Ecto neural progenitor cell (in vitro differentiated cells): ENCODE measurements around the gene SMC4.

Source experiments
- DNase-seq: peaks from one replicate; pipeline ENCODE4 v3.0.0-alpha.2; 2018; ENCODE audit warnings: low spot score

SMC4 gene

DNA sequence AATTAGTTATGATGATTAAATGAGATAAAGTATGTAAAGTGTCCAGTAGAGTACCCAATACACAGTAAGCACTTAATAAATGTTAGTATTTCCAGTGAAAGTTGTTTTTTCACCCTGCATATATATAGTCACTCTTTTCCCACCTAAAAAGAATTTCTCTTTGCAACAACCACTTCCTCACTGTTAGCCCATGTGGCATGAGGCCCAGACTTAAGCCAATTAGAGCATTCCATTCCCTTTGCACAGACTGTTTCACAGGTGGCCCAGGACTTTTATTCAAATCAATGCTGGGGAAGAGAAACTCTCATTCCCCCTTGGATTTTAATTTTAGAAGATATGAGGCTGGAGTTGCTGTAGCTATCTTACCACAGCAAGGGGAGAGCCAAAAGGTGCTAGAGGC is 4.2 kb upstream of the SMC4 start:
- DNase-seq = no peak

DNA sequence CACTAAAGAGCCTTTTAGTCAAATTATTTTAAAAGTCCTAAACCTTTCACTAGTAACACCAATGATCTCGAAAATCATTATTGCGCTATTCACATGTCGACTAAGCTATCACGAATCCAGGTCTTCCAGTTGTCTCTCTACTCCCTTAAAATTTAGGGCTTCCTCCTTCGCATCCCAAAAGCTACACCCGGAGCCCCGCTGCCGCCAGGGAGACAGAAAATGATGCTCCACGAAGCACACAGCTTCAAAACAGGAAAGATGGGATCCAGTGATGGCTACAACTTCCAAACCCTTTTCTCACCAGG is 678 bp upstream of the SMC4 start:
- no peak for DNase-seq

DNA sequence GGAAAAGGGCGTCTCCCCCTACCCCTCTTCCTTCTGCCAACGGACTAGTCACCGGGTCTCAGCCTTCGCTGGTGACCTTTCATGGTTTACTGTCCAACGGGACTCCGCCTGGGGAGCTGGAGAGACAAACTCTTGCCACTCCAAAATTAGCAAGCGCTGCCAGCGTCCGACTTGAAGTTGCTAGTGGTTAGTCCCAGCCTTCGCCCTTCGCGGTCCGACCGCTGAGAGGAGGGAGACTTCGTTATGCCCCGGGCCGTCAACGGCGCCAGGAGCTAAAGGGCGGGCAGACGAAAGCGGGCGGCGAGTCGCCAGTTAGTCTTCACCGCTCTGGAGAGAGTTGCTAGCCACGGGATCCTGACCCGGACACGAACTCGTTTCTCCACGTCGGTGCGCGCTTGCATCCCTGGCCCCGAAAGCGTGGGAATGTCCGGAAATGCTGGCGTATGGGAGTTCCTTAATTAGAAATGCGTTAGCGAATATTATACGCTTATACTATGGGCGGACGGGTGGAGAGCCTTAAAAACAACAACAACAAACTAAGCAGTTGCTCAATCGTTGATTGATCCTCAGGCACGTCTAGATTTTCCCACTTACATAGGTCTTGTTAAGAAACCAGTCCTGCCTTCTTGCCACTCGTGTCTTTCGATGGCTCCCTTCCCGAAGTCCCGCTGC is 716 bp downstream of the SMC4 start:
- DNase-seq = peak; percentile 61

DNA sequence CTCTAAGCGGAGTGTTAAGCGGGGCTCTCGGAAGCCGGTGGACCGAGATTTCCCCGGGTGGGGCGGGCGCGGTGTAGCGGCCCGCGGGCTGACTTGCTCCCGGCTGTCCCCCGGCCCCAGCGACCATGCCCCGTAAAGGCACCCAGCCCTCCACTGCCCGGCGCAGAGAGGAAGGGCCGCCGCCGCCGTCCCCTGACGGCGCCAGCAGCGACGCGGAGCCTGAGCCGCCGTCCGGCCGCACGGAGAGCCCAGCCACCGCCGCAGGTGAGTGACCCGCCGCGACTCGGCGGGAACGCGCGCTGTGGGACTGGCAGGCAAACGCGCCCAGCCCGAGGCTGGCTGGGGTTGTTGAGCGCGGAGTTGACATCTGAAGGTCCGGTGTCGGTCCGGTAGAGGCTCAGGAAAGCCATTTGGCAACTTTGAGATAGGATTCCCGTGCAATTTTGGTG is 1.3 kb downstream of the SMC4 start:
- peak; percentile 57 for DNase-seq

DNA sequence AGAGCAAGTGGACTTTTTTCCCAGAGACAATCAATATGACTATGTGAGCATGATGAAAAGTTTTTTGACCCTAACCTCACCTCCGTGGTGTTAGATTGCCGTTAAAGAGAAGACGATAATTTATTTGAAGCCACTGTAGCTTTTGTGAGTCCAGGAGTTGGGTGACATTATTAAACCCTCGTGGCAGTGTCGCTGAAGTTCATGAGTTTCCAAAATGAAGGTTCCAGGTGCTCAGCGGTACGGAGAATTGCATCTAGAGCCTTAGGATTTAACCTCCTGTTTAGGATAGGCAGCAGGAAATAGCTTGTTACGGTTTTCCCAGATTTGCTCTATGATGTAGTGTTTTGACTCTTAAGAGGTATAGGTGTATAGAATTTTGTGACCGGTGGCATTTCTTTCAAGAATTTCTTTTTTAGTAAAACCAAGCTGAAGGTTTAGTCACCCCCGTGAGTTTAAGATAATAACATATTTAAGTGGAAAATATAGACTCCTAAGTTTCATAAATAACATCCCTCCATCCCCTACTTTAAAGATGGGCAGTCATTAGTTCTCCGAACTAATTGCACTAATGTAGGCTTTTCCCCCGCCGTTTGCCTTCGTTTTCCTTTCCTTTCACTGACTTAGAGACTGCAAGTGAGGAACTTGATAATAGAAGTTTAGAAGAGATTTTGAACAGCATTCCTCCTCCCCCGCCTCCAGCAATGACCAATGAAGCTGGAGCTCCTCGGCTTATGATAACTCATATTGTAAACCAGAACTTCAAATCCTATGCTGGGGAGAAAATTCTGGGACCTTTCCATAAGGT is 2.0 kb downstream of the SMC4 start:
- DNase-seq = no peak

DNA sequence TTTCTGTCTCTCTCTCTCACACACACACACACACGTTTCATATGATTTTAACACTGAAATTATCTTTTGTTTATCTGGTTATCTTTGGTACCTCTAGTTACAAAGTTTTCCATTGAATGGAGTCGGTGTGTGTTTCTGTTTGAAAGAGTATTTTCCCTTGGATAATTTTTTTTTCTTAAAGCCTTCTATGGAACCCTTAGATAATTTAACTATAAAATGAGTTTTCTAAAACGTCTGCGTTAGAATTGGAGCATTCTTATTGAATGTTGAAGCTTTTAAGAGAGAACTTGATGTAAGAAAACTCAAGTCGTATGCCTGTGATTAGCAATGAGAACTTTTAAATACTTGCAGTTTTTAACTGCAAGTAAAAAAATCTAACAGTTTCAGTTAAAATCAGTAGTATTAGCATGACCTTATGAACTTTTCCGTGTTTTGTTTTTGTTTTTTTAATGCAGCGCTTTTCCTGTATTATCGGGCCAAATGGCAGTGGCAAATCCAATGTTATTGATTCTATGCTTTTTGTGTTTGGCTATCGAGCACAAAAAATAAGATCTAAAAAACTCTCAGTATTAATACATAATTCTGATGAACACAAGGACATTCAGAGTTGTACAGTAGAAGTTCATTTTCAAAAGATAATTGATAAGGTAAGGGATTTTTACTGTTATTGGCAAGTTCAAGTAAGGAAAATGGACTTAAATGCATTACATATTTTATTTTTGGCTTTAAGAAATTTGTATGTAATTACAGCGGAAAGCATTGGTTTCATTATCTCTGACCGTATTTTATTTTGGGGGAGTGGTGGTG is 3.0 kb downstream of the SMC4 start:
- no peak for DNase-seq

DNA sequence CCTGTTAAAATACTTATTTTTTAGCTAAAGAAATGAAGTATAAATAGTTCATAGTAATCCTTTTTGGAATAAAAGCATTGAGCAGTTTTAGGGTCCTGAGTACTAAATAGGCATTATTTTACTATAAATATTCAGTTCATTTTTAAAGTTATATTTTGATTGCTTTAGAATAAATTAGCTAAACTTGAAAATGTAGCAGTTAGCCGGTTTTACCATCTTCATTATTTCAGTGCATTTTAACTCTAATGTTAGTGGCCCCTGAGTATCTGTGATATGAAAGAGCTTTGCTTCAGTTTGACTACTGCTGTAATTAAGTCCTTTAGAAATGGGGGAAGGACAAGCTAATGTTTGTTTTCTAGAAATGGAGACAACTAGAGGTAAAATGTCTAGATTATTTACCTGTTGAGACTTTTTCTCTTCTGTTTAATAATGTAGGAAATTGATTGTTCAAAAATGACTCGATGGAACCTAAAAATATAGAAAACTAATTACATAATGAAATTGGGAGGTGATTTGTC is 3.6 kb downstream of the SMC4 start:
- DNase-seq = no peak

DNA sequence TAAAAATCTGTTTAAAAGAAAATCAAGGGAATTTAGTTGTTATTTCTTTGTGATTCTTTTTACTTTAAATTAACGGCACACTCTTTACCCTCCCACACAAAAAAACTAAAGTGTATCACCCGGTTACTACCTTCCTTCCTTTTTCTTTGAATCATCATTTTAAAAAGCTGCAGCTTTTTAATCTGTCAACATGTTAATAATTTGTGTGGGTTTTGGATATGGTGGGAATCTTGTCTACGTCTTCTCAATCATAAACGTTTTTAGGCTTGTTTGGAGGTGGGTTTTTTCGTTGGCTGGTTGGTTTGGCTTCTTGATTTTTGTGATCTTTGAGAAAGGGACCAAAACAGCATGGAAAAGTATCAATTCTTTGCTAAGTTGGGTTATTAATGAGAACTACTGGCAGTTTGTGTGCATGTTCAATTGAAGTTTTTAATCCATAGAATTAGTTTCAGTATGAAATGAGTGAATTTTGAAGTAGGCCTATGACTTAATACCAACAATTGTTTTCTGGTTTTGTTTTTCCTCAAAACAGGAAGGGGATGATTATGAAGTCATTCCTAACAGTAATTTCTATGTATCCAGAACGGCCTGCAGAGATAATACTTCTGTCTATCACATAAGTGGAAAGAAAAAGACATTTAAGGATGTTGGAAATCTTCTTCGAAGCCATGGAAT is 4.5 kb downstream of the SMC4 start:
- no peak for DNase-seq

DNA sequence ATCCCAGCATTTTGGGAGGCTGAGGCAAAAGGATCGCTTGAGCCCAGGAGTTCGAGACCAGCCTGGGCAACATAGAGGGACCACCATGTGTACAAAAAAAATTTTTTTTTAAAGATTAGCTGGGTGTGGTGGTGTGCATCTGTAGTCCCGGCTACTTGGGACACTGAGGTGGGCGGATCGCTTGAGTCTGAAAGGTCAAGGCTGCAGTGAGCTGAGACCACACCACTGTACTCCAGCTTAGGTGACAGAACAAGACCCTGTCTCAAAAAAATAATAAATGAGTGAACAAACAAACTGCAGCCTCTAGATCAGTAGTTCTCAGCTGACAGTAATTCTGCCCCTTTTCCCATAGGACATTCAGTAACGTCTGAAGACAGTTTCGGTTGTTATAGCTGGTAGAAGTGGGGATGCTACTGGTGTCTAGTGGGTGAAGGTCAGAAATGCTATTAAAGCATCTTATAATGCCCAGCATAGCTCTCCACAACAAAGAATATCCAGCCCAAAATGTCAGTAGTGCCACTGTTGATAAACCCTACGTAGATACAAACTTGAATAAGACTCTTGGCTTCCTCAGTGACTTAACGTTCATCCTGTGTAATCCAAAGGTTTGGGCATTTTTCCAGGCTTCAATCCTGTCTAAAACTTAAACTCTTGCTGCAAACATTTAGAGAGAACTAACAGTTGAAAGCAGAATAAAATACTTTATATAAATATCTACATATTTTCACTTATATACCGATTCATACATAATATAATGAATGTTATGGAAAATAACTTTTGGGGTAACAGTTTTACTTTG is 10.6 kb downstream of the SMC4 start:
- no peak for DNase-seq

DNA sequence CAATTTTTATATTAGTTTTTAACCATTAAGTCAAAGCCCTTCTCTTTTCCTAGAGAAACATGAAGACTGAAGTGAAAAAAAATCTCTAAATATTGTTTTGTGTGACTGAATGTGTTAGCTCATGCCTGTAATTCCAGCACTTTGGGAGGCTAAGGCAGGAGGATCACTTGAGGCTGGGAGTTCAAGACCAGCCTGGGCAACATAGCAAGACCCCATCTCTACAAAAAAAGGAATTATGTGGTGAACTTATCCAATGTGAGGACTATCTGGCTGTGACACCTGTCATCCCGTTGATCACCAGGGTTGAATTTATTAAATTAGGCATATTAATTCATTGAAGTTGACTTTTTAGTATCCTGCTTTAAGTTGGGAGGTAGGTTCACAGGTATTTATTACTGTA is 13.0 kb downstream of the SMC4 start:
- no peak for DNase-seq

DNA sequence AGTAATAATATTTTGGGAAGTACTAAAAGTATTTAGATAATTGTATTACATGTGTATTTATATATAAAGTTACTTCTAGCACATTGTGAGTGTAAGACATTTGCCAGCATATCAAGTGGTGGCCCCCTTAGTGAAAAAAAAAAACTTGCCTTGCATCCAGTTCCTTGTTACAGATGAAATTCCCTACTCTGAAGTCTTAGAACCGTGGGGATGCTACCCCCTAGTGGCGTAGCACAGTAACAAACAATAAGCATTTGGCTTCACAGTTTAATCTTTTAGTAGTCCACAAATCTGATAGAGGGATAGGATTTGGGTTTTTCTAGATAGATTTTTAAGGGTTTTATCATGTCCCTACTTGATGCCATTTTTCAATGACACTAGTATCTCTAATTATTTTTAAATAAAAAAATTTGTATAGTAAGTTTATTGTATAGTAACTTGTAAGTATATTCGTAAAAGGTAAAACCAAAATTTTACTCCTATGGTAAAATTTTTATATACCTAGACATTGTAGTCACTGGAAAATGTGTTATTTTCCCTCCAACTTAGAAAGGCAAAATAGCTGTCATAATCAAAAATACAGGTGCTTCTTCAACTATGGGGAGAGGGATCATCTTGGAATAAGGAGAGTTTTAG is 14.3 kb downstream of the SMC4 start:
- DNase-seq = peak; percentile 66

DNA sequence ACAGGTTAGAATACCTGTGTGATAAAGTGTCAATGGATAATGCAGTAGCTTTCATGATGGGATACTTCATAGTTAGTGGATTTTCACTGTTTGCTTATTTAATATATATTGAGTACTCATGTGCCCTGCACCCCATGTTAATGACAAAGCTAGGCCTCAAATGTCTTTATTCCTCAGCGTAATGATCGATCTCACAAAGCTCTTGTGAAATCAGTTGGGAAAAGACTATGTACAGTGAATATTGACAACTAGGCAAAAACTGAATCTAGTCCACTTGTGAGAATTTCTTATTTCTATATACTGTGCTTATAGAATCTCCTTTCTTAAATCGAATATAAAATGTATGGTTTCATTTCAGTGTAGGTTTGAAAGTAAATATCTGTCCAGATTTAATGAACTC is 17.9 kb downstream of the SMC4 start:
- no peak for DNase-seq

DNA sequence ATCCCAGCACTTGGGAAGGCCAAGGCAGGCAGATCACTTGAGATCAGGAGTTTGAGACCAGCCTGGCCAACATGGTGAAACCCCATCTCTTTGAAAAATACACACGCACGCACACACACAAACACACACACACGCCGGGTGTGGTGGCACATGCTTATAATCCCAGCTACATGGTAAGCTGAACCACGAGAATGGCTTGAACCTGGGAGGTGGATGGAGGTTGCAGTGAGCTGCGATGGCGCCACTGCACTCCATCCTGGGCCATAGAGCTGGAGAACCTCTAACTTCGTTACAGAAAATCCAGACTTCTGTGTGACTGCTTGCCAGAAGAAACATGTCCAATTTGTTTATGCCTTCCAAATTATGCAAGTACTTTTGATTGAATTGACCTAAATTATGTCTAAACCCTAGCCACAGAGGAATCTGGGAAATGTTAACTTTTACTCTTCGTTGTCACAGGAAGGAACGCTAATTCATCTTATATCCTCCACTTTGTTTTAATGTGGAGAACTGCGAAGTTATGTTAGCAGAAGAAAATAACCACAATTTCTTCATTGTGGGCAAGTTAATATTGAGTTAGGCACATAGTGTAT is 28.5 kb downstream of the SMC4 start:
- DNase-seq = no peak

DNA sequence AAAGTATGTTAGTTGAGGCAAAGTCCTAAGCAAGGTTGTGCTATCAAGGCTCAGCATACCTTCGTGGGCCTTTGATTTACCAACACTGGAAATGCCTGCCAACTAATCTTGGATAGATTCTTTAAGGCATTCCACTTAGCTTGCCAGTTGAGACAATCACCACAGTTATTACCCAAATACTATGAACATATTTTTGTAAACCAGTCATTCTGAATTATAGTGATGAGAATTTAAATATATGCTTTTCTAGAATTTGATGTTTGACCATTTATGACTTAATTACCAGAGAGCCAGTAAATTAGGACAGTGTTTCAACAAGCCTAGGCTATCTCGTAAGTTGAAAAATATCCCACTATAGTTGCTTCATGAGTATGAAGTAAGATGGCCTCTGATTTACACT is 34.6 kb downstream of the SMC4 start:
- DNase-seq = no peak

DNA sequence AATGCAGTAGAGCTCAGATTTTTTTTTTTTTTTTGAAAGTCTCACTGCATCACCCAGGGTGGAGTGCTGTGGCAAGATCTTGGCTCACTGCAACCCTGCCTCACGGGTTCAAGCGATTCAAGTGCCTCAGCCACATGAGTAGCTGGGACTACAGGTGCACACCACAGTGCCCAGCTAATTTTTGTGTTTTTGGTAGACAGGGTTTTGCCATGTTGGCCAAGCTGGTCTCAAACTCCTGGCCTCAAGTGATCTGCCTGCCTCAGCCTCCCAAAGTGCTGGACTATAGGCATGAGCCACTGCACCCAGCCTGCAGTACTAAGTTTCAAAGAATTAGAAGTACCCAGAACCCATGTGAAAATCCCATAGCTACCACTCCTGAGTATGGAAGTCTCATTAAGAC is 35.6 kb downstream of the SMC4 start:
- no peak for DNase-seq

DNA sequence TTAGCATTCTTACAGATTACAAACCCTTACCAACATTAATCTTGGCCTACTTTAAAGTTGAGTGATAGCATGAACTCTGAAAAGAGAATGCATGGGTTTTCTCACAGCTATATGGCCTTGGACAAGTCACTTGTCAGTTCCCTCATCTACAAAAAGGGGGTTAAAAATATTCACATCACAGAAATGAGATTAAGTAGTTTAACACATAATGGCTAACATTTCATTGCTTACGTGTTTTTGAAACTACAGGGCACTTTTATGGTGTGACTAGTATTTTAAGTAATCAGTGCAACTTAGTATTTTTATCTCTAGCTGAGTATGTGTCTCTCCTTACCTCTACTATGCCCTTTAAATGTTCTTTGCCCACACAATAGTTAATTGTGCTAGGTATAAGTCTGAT is 36.3 kb downstream of the SMC4 start:
- DNase-seq = no peak

DNA sequence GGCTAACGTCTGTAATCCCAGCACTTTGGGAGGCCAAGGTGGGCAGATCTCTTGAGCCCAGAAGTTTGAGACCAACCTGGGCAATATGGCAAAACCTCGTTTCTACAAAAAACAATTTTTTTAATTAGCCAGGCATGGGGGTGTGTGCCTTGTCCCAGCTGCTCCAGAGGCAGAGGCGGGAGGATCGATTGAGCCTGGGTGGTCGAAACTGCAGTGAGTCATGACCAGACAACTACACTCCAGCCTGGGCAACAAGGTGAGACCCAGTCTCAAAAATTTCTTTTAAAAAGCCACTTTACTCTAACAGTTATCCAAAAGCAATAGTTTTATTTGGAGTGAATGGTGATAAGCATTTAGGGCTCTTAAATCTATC is 37.6 kb downstream of the SMC4 start:
- no peak for DNase-seq

DNA sequence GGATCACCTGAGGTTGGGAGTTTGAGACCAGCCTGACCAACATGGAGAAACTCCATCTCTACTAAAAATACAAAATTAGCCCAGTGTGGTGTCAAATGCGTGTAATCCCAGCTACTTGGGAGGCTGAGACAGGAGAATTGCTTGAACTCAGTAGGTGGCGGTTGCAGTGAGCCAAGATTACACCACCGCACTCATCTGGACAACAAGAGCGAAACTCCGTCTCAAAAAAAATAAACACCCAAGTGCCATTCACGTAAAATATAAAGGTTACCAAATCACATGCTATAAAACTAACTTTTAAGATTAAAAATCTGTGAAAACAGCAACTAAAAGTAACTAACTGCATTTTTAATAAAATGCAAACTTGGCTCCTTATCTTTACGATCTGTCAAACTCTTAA is 41.2 kb downstream of the SMC4 start:
- no peak for DNase-seq

DNA sequence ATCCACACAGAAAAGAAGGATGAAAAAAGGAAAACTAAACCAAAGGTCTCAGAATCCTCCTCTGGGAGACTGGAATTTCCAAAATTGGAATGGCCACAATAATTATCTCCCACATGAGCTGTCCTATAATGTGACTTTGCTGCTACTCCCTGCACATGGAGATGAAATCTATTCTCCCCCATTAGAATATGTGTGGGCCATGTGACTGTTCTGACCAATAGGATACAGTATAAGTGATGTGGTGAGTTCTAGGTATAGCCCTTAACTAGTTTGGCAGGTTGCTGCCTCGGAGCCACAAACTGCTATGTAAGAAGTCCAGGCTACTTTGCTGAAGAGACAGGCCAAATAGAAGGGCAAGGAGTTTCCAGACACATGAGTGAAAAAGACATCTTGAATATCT is 45.0 kb downstream of the SMC4 start:
- DNase-seq = no peak

DNA sequence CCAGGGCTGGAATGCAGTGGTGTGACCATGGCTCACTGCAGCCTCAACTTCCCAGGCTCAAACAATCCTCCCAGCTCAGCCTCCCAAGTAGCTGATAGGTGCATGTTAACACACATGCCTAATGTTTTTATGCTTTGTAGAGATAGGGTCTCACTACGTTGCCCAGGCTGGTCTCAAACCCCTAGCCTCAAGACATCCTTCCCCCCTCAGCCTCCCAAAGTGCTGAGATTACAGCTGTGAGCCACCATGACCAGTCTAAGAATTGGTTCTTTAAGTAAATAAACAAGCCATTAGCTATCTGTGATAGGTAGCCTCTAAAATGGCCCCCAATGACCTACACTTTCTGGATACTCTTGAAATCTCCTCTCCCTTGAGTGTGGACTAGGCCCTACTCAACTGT is 46.4 kb downstream of the SMC4 start:
- DNase-seq = no peak
